CD4-positive, alpha-beta T cell treated with Interleukin-21 for 1 hour (primary cell): ENCODE measurements around the gene EHD1.

ENCODE experiments used
- DNase-seq: peaks from one replicate; pipeline ENCODE4 v3.0.0-alpha.2; 2020

EHD1 gene

DNA sequence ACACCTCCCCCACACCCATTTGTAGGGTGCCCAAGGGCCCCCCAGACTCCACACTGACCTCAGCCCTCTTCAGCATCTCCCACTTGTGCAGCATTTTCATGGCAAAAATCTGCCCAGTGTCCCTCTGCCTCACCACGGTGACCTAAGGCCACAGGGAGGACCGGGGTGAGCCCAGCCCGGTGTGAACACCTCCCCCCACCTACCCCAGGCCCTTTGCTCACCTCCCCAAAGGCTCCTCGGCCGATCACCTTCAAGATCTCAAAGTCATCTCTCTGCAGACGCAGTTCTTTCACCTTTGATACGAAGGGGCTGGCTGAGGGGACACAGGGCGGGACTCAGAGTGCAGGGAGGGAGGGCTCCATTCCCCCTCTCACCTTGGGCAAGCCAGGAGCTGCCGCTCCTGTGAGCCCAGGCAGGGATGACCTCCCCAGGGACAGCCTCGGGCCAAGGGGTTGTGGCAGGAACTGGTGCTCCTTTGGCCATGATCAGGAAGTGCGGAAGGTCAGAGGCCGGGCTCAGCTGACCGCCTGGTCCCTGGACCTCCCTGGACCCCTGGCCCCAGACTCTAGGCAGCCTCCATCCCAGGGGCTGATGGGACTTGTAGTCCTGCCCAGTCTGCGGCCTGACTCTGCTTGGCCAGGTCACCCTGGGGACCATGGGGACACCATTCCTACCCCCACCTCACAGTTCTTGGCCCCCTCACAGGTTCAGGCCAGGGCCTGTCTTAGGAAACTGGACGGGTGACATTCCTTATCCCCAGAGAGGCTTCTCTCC is 36.6 kb downstream of the EHD1 start:
- DNase-seq: no peak

GRCh38 chr11:64839887-64840782 is 38.3 kb downstream of the EHD1 start:
- DNase-seq: no peak

- no peak for DNase-seq
Observed at GRCh38 chr11:64839335-64839734, 39.1 kb downstream of the EHD1 start.

- no peak for DNase-seq
Observed at GRCh38 chr11:64838600-64839334, 39.7 kb downstream of the EHD1 start.

GRCh38 chr11:64837887-64838351 is 40.5 kb downstream of the EHD1 start:
- DNase-seq: no peak

DNA sequence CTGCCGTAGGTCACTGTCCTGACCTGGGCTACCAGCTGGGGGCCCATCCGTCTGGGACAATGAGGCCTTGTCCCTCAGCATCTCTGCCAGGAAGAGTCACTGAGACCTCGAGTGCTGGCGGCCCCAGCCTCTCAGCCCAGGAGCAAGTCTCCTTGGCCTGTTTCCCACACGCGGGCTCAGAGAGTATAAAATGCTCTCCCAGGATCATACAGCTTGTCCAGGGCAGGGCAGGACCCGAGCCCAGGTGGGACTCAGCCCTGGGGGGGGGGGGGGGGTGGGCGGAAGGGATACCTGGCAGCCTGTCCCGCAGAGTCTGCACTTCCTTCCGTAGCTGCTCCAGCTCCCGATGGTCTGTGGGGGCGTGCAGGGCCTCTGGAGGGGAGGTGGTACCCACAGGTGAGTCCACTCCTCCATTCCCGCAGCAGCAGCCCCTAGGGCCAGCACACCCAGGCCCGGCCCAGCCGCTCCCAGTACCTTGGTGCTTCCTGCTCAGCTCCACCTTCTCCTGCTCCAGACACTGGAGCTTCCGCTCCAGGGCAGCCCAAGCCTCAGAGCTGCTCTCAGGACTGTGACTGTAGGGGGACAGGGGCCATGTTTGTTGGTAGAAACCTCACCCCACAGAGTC is 41.9 kb downstream of the EHD1 start:
- DNase-seq: no peak

- no peak for DNase-seq
Observed at GRCh38 chr11:64835616-64836447, 42.6 kb downstream of the EHD1 start.

DNA sequence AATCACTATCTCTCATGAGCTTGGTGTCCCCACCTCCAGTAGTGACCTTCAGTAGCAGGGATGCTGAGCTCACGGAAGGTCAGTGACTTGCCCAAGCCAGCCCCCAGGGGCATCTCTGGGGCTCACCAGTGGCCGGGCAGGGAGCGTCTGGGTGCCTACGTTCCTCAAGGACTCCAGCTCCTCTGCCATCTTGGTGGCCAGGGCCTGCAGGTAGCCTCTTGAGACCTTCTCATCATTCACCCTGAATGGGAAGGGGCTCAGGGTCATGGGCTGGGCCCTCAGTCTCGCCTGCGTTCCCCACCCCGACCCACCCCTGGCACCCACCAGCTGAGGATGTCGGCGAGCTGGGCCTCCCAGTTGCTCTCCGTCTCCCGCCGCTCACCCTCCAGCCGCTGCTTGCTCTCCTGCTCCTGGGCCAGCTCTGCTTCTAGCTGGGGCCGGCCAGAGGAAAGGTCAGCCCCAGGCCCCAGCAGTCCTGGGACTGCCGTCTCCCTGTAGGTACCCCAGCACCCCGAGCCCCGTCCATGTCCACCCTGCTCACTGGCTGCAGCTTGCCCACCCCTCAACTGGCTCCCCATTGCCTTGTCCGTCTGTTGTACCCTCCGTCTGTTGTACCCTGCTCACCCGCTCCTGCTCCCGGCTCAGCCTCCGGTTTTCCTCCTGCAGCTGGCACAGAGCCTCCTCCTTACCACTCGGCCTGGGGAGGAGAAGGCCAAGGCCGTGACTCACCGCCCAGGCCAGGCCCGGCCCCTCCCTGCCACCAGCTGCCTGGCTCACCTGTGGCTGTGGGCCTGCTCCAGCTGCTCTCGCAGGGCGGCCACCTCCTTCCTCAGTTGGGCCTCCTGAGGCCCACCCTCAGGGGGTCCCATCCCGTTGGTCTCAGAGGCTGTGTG is 43.5 kb downstream of the EHD1 start:
- DNase-seq: no peak

GRCh38 chr11:64834031-64834722 is 44.2 kb downstream of the EHD1 start:
- no peak for DNase-seq

DNA sequence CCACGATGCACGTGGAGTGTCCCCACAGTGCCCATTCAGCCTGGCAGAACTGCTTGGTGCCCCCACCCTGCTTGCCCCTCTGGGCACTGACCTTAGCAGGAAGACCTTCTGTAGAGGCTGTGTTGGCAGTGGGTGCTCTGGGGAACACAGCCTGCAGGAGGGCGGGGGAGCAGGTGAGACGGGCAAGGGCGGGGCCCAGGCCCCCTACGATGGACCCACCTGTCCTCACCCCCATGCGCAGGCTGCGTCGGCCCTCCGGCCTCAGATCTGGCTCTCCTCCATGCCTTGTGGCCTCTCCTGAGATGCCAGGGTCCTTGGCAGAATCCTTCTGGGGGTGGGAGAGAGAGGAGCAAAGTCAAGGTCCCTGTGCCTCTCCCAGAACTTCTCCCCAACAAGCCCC is 44.9 kb downstream of the EHD1 start:
- DNase-seq: no peak

DNA sequence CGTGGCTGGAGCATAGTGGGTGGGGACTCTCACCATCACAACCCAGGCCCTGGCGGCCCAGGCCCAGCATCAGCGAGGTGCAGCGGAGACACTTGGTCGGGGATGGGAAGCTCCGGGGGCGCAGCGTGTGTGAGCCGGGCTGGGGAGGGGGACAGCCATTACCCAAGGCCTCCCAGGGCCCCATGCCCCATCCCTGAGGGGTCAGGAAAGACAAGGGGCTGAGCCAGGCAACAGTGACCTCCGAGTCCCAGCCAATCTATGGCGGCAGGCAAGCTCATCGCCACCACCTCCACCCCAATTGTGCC is 45.3 kb downstream of the EHD1 start:
- no peak for DNase-seq

- DNase-seq: no peak
Observed at GRCh38 chr11:64832467-64833197, 45.8 kb downstream of the EHD1 start.

- DNase-seq: no peak
Observed at GRCh38 chr11:64831411-64831891, 47.0 kb downstream of the EHD1 start.

DNA sequence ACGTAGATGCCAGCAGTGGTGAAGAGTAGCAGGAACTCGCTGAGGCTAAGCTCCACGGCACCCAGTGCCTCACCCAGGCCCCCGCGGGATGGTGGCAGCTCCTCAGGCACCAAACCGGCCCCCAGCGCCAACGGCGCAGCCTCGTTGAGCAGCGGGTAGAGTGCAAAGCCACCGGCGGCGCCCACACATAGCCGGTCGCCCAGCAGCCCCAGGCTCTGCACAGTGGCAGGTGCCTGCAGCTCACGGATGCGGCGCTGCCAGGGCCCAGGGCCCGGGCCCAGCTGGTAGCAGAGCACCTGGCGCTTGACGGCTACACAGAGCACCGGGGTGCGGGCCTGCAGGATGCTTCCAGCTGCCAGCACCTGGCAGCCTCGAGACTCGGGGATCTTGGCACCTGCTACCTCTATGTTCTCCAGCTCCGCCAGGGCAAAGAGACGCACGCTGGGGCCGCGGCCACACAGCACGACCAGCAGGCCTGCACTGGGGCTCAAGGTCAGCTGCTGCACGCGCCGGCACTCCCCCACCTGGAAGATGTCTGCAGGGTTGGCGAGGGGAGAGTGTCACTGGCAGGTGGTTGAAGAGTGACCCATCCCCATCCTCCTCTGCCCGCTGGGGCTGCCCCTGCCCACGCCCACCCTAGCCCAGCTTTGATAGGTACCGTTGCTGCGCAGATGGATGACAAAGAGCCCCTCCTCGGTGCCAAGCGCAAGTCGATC is 48.7 kb downstream of the EHD1 start:
- DNase-seq: no peak

DNA sequence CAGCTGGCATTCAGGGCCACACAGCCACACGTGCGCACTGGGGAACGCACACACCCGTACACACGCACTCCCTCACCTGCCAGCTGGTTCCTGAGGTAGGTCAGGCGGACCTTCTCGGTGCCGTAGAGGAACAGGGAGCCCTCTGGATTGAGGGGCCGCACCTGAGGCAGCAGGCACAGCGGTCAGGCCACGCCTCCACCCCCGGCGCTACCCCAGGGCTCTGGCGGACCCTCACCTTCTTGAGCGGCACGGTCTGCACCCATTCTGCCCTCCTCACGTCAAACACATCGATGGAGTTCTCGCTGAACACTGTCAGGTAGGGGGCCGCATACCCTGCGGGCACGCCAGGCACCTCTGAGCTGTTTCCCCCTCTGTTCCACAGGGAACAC is 51.0 kb downstream of the EHD1 start:
- DNase-seq: no peak

GRCh38 chr11:64826578-64827450 is 51.6 kb downstream of the EHD1 start:
- DNase-seq: no peak

DNA sequence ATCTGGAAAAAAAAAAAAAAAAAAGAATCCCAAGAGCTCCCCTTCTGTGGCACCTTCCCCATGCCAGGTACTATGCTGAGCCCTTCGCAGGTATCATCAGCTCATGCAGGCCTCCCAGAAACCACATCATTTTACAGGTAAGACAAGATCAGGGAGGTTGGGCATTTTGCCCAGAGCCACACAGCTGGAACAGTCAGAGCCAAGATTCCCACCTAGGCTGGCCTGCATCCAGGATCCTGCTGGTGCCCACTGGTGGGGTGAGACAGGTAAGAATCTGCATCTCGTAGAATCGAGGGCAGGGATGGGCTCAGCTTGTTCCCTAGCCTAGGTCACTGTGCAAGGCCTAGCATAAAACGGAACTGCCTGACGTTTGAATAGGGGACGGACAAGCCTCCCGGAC is 52.4 kb downstream of the EHD1 start:
- no peak for DNase-seq
